ENCODE results near the gene MEGF6.

MEGF6 gene

GRCh38 chr1:3560251-3560871 lies 50.9 kb downstream of the MEGF6 start:
- no peak for DNase-seq (ENCODE audit: extremely low read depth in 1 of 2, low read depth in 1 of 2)

- no peak for DNase-seq (ENCODE audit: extremely low read depth in 1 of 2, low read depth in 1 of 2)
Measured at GRCh38 chr1:3558036-3558726, 53.1 kb downstream of the MEGF6 start.

- no peak for DNase-seq (ENCODE audit: extremely low read depth in 1 of 2, low read depth in 1 of 2)
Measured at GRCh38 chr1:3557366-3557765, 53.9 kb downstream of the MEGF6 start.

- DNase-seq (ENCODE audit: extremely low read depth in 1 of 2, low read depth in 1 of 2): no peak
Measured at GRCh38 chr1:3556336-3556735, 55.0 kb downstream of the MEGF6 start.

- no peak for DNase-seq (ENCODE audit: extremely low read depth in 1 of 2, low read depth in 1 of 2)
Measured at GRCh38 chr1:3555131-3555920, 56.0 kb downstream of the MEGF6 start.

- no peak for DNase-seq (ENCODE audit: extremely low read depth in 1 of 2, low read depth in 1 of 2)
Measured at GRCh38 chr1:3553940-3554223, 57.4 kb downstream of the MEGF6 start.

GRCh38 chr1:3553166-3553939 lies 58.0 kb downstream of the MEGF6 start:
- no peak for DNase-seq (ENCODE audit: extremely low read depth in 1 of 2, low read depth in 1 of 2)

GRCh38 chr1:3552751-3553150 lies 58.6 kb downstream of the MEGF6 start:
- no peak for DNase-seq (ENCODE audit: extremely low read depth in 1 of 2, low read depth in 1 of 2)

- no peak for DNase-seq (ENCODE audit: extremely low read depth in 1 of 2, low read depth in 1 of 2)
Measured at GRCh38 chr1:3552176-3552575, 59.1 kb downstream of the MEGF6 start.

- no peak for DNase-seq (ENCODE audit: extremely low read depth in 1 of 2, low read depth in 1 of 2)
Measured at GRCh38 chr1:3551711-3552110, 59.6 kb downstream of the MEGF6 start.

- DNase-seq (ENCODE audit: extremely low read depth in 1 of 2, low read depth in 1 of 2): no peak
Measured at GRCh38 chr1:3551290-3551678, 60.0 kb downstream of the MEGF6 start.

GRCh38 chr1:3550511-3551289 lies 60.6 kb downstream of the MEGF6 start:
- no peak for DNase-seq (ENCODE audit: extremely low read depth in 1 of 2, low read depth in 1 of 2)

- DNase-seq (ENCODE audit: extremely low read depth in 1 of 2, low read depth in 1 of 2): no peak
Measured at GRCh38 chr1:3548895-3549294, 62.4 kb downstream of the MEGF6 start.

GRCh38 chr1:3548156-3548893 lies 63.0 kb downstream of the MEGF6 start:
- DNase-seq (ENCODE audit: extremely low read depth in 1 of 2, low read depth in 1 of 2): no peak

GRCh38 chr1:3547055-3548005 lies 64.0 kb downstream of the MEGF6 start:
- DNase-seq (ENCODE audit: extremely low read depth in 1 of 2, low read depth in 1 of 2): no peak

GRCh38 chr1:3546048-3546384 lies 65.3 kb downstream of the MEGF6 start:
- no peak for DNase-seq (ENCODE audit: extremely low read depth in 1 of 2, low read depth in 1 of 2)

- DNase-seq (ENCODE audit: extremely low read depth in 1 of 2, low read depth in 1 of 2): no peak
Measured at GRCh38 chr1:3545363-3546047, 65.8 kb downstream of the MEGF6 start.
